GM21367 (cell line): ENCODE measurements around the gene PLB1.

Source experiments
- ATAC-seq: cut with Tn5 transposase; IDR thresholded peaks from one replicate; pipeline ENCODE4 v1.9.1; 2021; ENCODE audit not compliant: unreplicated experiment

PLB1 gene

DNA sequence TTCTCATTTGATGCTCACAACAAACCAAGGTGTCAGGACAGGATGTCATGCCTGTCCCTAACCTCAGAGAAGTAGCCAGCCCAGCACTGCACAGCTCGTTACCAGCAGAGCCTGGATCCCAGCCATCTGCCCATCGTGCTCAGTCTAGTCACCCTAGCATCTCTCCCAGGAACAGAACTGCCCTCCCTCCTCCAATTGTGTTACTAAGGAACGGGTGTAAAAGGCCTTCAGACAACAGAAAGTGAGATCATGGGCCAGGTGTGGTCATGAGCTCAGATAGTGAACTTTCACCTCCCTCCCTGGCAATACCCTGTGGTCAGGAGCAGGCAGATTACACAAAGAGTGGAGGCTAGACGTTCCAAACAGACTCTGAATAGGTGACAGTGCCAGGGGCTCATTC, 144.0 kb downstream of the PLB1 start:
- no peak for ATAC-seq

DNA sequence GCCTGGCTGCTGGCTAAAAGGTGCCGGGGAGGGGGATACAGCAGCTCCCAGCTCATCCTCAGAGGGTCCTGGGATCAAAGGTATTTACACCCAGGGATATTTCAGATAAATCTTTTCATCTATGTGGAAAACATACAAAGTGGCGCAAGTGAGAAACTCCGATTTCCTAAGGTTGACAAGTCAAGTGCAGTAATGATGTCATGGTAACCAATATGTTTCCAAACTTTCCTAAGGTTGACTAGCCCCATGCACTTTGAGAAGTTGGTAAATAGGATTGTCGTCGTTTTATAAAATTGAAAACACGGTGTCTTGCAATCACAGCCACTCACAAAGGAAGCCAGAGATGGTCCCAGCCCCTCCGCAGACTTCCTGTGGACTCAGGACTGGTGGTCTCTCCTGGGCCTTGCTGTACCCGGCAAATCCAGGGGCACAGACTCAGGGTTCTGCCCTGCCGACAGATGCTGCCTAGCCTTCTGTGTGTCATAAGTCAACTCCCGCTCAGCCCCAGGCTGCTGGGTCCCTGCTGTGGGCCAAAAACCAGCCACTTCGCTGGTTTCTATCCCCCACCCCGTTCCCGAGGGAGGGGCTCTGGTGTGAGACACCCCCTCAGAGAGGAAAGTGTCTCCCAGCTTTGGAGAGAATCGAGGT, 144.5 kb downstream of the PLB1 start:
- ATAC-seq: no peak

DNA sequence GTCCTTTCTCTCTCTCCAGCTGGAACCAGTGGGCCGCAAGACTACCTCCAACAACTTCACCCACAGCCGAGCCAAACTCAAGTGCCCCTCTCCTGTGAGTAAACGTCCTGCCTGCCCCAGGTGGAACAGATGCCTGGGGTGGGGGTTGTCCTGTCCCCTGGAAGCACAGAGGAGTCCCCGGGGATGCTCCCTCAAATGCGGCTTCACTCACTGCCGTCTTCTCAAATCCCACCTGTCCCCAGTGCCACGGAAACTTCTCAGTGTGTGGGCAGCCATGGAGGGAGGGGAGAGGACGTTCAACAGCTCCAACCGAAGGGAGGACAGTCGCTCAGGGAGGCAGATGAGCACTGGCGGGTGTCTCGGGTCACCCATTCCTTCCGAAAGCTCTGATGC, 145.0 kb downstream of the PLB1 start:
- no peak for ATAC-seq

DNA sequence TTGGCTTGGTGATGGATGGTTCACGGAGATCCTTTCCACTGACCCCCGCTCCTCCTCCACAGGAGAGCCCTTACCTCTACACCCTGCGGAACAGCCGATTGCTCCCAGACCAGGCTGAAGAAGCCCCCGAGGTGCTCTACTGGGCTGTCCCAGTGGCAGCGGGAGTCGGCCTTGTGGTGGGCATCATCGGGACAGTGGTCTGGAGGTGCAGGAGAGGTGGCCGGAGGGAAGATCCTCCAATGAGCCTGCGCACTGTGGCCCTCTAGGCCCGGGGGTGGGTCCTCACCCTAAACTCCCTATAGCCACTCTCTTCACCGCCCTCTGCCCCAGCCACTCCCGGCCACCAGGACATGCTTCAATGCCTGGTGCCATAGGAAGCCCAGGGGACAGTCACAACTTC, 146.9 kb downstream of the PLB1 start:
- no peak for ATAC-seq

DNA sequence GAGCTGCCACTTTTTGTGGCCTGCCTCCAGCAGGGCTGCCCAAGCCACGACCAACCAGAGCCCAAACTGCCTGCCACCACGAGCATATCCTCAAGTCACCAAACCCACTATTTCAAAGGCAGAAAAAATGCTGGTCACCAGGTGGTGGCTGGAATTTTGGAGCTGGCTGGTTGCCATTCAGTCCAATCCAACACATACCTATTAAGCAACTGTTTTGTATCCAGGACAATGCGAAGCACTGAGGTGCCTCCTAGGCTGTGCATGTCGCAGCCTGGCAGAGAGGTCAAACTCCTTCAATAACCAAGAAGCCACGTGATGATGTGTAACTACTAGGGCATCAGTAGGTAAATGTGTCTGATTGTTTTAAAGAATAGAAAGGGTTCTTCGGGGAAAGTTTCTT, 147.5 kb downstream of the PLB1 start:
- ATAC-seq: no peak

DNA sequence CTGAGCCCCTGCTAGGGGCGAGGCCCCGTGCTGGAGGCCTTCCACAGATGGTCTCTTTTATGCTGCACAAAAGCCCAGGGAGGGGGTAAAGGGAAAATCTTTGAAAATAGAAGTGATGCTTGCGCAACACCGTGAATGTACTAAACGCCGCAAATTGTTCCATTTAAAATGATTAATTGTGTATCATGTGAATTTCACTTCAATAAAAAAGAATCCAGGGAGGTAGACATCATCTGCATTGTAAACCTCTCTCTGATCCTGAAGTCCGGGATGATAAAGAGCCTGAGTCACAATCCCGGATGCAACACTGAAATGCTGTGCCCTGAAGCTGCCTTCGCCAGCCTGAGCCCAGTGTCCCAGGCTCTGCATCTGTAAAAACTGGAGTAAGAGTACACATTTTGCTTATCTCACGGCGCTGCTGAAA, 148.1 kb downstream of the PLB1 start:
- ATAC-seq: no peak

DNA sequence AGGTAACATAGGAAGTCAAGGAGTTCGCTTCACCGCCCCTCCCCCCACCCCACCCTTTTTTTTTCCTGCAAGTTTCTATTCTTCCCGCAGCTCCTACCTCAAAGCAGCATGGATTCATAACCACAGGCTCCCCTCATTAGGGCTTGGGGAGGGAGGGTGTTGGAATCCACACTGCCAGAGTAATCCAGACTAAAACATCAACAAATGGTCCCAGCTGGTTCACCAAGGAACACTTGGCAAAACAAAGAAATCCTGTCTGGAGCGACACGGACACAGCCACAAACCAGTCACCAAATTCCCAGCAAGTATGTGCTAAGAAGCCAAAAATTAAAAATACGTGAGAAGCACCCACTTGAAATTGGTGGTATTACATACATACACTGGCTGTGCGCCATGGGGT, 148.9 kb downstream of the PLB1 start:
- no peak for ATAC-seq

DNA sequence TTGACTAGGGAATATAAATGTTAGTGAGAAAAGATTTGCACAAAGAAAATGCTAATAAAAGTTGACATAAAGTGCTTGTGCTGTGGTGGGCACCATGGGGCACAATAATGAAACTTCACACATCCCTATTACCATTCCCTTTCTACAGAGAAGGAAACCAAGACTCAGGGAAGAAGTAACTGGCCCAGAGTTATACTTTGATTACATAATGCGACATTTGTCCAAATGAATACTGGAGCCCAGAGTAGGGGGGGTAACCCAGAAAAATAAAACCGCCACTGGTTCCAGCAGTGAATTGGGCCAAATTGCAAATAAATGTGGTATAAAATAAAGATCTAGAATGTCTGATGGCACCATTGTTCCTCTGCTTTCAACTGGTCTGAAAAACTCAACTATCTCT, 149.7 kb downstream of the PLB1 start:
- no peak for ATAC-seq

DNA sequence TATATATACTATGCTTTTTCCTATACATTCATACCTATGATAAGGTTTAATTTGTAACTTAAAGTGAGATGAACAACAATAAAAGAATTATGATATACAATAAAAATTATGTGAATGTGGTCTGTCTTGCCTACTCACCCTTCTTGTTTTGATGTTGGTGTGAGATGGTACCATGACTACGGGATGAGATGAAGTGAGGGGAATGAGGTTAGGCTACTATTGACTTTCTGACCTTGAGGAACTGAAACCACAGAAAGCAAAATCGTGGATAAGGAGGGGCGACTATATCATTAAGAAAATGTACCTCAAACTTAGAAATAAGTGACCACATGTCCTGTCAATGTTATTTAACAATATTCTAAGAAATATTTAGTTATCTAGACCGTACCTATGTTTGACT, 151.8 kb downstream of the PLB1 start:
- ATAC-seq: no peak

DNA sequence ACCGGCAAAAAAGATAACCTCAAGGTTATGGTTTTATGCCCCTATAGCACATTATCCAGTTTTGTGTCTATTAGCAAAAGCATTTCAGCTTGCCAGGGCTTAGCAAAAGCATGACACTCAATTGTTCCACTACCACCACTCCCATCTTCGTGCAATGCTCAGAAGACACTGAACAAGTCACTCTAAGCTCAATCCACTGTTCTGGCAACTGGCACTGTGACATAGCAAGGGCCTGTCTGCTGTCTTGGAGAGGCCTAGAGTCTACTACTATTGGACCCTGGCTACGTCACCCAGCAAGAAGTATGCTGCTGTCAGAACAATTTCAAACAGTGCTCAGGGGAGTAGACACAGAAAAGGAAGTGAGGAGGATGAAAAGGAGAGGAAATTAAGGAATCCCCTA, 152.3 kb downstream of the PLB1 start:
- no peak for ATAC-seq

DNA sequence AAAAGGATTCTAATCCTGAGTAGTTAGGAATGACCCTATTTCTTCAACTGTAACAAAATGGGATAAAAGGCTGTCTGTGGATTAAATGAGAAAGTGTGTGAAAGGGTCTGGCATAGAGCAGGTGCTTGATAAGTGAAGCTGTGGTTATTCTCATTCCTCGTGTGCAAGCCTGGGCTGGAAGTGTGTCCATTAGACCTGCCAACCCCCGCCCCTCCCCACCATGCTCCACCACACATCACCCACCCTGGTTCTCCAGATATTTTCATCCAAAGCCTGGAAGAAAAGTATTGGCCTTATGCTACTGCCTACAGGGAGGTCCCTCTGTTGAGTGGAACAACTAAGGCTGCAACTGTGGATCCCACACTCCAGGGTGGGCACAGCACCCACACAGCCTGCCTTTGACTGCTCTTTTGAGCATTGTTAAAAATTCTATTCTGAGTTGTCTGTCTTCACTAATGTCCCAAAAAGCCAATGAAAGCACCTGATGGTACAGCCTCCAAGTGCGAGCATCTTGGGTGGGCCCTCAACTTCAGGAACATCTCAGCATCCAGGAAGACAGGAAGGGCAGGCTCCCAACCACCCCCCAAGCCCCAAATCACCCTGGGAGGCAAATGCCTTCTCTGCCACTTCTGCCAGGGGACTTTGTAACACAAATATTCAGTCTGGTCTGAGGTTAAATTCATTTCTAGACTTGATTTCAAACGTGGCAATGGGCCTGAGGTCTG, 153.0 kb downstream of the PLB1 start:
- no peak for ATAC-seq

DNA sequence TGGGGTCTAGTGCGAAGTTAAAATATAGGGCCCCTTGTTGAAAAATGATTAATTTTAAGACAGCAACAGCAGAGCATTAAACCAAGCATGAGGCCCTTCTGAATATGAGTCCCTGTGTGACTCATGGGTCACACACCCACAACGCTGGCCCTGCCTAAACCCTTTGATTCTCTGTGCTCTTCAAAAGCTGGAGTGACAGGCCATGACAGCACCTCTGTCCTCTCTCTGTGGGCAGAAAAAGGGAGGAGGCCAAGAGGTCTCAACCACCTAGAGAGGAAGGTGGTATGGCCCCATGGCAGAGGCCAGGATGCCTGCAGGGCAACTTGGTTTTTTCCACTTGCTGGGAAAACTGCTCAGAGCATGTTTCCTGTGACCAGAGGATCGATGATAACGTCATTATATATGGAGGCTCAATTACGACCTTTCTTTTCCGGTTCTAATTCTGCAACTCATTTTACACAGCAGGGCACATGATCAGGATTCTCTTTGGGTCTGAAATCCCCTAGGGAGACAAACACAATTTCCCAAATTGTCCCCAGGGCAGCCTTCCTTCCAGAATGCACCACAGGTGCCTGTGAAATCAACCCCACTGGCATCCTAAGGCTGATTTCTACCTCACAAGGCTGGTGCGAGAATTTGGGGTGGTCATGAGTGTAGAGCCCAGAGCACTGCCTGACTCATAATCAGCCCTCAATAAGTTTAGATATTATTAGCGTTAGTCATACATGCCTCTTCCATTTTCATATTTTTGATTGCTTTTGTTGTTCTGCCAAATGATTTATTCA, 153.8 kb downstream of the PLB1 start:
- no peak for ATAC-seq

DNA sequence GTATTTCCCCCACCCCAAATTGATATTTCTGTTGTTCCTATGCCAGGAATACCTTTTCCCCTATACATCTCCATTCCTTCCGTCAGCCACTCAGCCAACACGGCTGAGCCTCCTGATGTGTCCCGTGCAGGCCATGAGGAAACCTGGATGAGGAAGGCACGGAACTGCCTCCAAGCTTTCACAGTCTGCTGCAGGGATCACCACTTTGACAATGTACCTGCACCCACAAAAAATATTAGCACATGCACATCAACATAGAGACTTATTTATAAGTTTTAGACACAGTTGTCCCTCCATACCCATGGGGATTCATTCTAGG, 154.4 kb downstream of the PLB1 start:
- no peak for ATAC-seq

DNA sequence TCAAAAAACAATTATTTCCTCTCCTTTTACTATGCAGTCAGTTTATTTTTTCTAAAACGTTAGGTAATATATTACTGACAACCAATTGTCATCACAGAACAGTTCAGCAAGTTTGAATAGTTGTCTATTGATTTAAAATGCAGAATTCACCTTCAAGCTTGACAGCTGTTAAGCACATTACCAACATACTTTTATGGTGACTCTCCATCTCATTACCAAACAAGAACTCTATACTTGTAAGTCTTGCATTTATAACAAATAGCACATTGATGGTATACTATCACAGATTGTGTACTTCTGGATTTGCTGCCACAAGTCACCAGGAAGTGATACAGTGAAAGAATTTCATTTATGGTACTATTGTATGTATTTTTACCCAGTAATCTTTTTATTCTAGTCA, 156.4 kb downstream of the PLB1 start:
- no peak for ATAC-seq

DNA sequence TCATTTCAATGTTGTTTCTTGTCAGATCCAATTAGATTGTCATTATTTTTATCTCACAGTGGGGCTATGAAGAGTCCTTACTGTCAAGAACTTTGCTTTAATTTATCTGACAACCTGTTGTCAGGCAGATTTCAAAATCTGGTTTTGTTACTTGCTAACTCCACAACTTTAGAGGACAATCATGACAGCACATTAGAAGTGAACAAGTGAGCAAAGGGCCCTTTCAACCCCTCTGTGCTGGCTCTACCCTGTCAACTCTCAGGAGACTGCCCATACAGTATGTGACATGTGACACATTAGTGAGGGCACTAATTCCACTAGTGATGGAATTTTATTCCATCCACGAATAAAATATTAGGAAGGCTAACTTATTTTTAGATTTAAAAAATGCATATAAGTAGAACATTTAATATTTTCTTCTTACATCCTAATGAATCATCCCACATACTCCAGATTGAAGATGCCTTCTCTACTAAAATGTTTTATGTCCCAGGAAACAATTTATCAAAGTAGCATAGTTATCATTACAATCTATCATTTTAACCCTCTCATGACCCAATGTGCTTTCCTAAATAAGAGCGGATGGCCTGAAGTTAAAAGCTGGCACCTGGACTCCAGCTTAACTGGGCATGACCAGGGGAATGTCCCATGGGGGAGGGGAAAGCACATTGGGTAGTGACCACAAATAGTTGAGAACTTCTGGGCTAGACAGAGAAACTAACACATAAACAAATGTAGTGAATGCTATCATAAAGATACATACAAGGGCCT, 158.2 kb downstream of the PLB1 start:
- ATAC-seq: no peak

DNA sequence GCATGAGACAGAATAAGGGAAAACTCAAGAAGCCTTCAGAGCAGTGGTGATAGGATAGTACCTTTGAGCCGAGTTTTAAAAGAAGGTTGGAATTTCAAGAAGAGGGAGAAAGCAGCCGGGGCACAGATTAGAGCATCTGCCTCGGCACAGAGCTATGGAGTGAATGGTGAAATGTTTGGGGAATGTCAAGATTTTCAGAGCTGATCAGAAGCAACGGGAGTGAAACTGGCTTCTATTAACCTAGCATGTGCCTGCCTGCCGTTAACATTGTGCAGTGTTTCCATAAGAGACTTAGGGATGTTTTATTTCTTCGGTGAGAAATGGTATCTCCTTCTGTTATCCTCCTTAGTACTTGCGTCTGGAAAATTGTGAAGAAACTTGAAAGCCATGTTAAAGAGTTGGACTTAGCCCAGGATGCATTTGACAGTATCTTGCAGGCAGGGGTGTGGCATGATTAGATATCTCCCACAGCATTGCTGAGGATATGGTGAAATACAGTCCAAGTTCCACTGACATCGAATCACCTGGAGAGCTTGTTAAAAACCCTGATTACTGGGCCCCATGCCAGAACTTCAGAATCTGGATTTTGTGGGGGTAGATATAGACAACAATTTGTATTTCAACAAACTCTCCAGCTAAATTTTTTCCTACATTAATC, 158.9 kb downstream of the PLB1 start:
- no peak for ATAC-seq

DNA sequence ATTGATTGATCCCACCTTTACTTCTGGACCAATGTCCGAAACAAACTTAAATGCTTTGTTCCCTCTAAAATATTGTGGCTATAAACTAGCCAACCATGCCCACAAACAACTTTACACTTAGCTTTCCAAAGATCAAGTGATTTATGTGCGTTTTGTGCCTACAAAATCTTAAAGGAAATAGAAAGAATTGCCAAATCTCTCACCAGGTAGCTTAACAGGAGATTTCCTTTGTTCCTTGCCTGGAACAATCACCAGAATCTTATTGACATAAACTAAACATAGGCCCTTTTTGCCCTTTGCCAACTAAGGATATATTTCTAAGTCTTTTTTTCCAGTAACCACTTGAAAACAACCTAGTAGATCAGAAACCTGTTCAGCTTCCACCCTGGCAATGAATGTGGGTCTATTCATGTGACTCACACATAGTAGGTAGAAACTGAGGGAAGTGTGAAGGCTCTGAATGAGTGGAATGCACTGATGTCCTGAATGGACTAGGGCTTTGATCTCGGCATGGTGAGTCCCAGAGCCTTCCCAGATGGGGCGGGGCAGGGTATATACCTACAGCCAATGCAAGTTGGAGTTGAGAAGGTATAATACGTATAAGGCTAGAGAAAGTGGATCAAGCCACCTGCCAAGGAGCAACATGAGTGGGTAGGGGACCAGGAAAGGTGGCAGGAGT, 161.2 kb downstream of the PLB1 start:
- ATAC-seq: no peak

DNA sequence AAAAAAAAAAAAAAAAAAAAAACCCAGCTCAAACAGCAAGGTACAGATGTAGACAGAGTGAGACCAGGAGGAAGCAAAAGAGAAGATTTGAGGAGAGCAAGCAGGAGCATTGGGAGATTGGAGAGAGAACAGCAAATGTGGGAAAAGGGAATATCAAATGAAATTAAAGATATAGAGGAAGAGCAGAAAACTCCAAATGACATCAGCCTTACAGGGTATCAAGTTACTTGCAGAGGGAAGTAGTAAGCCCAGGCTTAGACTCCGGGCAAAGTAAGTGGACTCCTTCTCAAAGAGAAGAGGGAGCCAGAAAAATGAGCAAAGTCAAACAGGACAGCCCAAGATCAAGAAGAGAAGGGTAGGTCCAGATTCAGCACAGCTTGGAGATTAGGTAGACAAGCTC, 162.5 kb downstream of the PLB1 start:
- no peak for ATAC-seq

DNA sequence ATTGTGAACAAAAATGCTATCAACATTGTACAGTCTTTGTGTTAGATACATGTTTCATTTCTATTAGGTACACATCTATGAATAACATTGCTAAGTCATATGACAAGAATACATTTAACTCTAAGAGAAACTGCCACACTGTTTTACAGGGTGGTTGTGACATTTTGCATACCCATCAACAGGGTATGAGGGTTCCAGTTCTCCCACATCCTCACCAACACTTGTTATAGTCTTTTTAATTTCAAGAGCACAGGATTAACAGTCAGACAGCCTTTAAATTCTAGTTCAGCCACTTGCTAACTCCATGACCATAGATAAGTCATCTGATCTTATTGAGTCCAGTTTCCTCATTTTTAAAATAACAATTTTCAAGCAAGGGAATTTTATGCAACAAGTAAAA, 163.3 kb downstream of the PLB1 start:
- ATAC-seq: no peak

DNA sequence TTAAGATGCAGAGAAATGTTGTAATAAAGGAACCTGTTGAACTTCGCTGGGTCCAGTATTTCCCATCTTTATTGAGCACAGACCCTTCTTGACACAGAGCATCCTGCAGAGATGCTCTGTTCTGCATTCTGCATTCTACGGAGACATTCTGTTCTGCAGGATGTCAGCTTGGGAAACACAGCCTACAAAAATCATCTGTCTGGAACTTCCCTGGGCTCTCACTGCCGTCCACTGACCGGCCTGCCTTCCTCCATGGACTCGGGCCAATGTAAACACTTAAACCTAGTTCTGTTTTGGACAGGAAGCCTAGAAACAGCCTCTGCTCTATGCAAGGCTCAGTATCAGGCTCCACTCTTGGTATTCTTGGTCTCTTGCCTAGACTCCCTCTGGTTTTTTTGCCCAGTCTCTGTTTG, 165.7 kb downstream of the PLB1 start:
- ATAC-seq: no peak

DNA sequence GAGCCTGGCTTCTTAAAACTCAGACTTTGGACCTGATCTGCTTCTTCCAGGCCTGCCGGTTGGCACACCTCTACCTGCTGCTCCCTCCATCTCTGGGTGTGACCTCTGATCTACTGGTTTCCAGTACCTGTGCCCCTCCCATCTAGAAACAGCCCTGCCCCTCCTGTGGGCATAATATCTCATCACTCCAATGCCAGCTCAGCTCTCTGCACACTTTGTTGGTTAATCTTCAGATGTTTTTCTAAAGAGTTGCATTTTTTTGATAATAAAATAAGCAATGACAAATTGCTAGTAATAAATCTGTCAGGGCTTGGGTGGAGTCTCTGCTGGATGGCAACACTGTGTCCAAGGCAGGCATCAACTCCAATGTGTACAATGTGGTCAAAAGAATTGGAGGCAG, 166.2 kb downstream of the PLB1 start:
- no peak for ATAC-seq
